ENCODE measurements around the gene PPP1R14D.

PPP1R14D gene

GRCh38 chr15:40772014-40772413 is 56.5 kb downstream of the PPP1R14D start:
- no peak overlapping the region for H3K4me3 ChIP-seq (ENCODE audit: low read depth in 1 of 2, low read length in 1 of 2)
- H3K36me3 ChIP-seq = peaks cover 78% of the 10 kb centered on the region
- peaks cover 17 to 18% of the 10 kb centered on the region in 2 experiments for H3K4me1 ChIP-seq (ENCODE audit: control insufficient read depth in 1 of 2, insufficient read depth in 1 of 2, low read depth in 1 of 2, low read length in 1 of 2)
- no peak overlapping the region for H3K27ac ChIP-seq
- no peaks in the 10 kb centered on the region for H3K27me3 ChIP-seq
- TF ChIP-seq CTCF (IDR thresholded peaks at IDR 0.05) = no peak
- H3K9me3 ChIP-seq = no peaks in the 10 kb centered on the region

GRCh38 chr15:40771242-40771641 is 57.3 kb downstream of the PPP1R14D start:
- H3K36me3 ChIP-seq = peaks cover 73% of the 10 kb centered on the region
- no peak overlapping the region for H3K4me3 ChIP-seq (ENCODE audit: low read depth in 1 of 2, low read length in 1 of 2)
- no peaks in the 10 kb centered on the region for H3K9me3 ChIP-seq
- no peaks in the 10 kb centered on the region for H3K27me3 ChIP-seq
- TF ChIP-seq CTCF (IDR thresholded peaks at IDR 0.05) = no peak
- H3K27ac ChIP-seq = no peak overlapping the region
- H3K4me1 ChIP-seq (ENCODE audit: control insufficient read depth in 1 of 2, insufficient read depth in 1 of 2, low read depth in 1 of 2, low read length in 1 of 2) = peaks cover 17 to 18% of the 10 kb centered on the region in 2 experiments

- TF ChIP-seq CTCF (IDR thresholded peaks at IDR 0.05) = no peak
- no peak overlapping the region for H3K27ac ChIP-seq
- H3K27me3 ChIP-seq = no peaks in the 10 kb centered on the region
- H3K9me3 ChIP-seq = no peaks in the 10 kb centered on the region
- peaks cover 63% of the 10 kb centered on the region for H3K36me3 ChIP-seq
- H3K4me1 ChIP-seq (ENCODE audit: control insufficient read depth in 1 of 2, insufficient read depth in 1 of 2, low read depth in 1 of 2, low read length in 1 of 2) = peaks cover 18 to 22% of the 10 kb centered on the region in 2 experiments
- H3K4me3 ChIP-seq (ENCODE audit: low read depth in 1 of 2, low read length in 1 of 2) = no peak overlapping the region
Observed at GRCh38 chr15:40770147-40770721, 58.3 kb downstream of the PPP1R14D start.

- Histone ChIP-seq H3K9me3 (no peaks in the 10 kb centered on the region), H3K27ac (peak within 1 kb of the TSS; percentile 10), H3K27me3 (no peaks in the 10 kb centered on the region), H3K36me3 (peaks cover 56% of the 10 kb centered on the region), H3K4me3 (ENCODE audit: low read depth in 1 of 2, low read length in 1 of 2) (no peak within 1 kb of the TSS), H3K4me1 (ENCODE audit: control insufficient read depth in 1 of 2, insufficient read depth in 1 of 2, low read depth in 1 of 2, low read length in 1 of 2) (peaks cover 25 to 29% of the 10 kb centered on the region in 2 experiments)
- no peak for TF ChIP-seq CTCF (IDR thresholded peaks at IDR 0.05)
Observed at GRCh38 chr15:40769274-40770146, 59.0 kb downstream of the PPP1R14D start, which contains the start of gene C15orf62. C15orf62 (plus strand) TSS chr15:40769980; CDS start chr15:40770496, 516 bp downstream.

GRCh38 chr15:40768521-40769273 is 59.8 kb downstream of the PPP1R14D start:
- Histone ChIP-seq H3K9me3 (no peaks in the 10 kb centered on the region), H3K36me3 (peaks cover 48% of the 10 kb centered on the region), H3K4me1 (ENCODE audit: control insufficient read depth in 1 of 2, insufficient read depth in 1 of 2, low read depth in 1 of 2, low read length in 1 of 2) (peaks cover 34 to 37% of the 10 kb centered on the region in 2 experiments), H3K4me3 (ENCODE audit: low read depth in 1 of 2, low read length in 1 of 2) (no peak overlapping the region), H3K27me3 (no peaks in the 10 kb centered on the region), H3K27ac (peak overlapping the region; percentile 10)
- TF ChIP-seq CTCF (IDR thresholded peaks at IDR 0.05) = no peak
